Lower lobe of right lung (tissue), 2 donors: ENCODE results near the gene TENT4A. TPM values are rescaled to one million over a fixed set of nuclear protein-coding genes. Genes with fewer than 3 reads are reported as not detected.

ENCODE experiments used
- ATAC-seq, 2 donors: fragments of 200-7000 bp; cut with Tn5 transposase; one replicate each; pipeline ENCODE4 v1.9.1; 2020 to 2022; ENCODE audit warnings: mild to moderate bottlenecking in 2 of 2, moderate library complexity in 2 of 2
- DNase-seq: peaks from one replicate; pipeline ENCODE4 v3.0.0-alpha.2; 2020
- H3K27ac ChIP-seq: fragments of 200-600 bp; one replicate; pipeline ENCODE4 v1.8.0; 2022
- H3K27me3 ChIP-seq: fragments of 200-600 bp; one replicate; pipeline ENCODE4 v1.8.0; 2022; ENCODE audit warnings: low read depth
- H3K36me3 ChIP-seq: fragments of 200-600 bp; one replicate; pipeline ENCODE4 v1.8.0; 2022; ENCODE audit warnings: mild to moderate bottlenecking
- H3K4me1 ChIP-seq: fragments of 200-600 bp; one replicate; pipeline ENCODE4 v1.8.0; 2022
- H3K4me3 ChIP-seq: fragments of 200-600 bp; one replicate; pipeline ENCODE4 v1.8.0; 2022; ENCODE audit warnings: mild to moderate bottlenecking
- H3K9me3 ChIP-seq: fragments of 200-600 bp; one replicate; pipeline ENCODE4 v1.8.0; 2022
- CTCF ChIP-seq: fragments of 200-600 bp; IDR thresholded peaks from one replicate; pipeline ENCODE4 v1.8.0; 2022; ENCODE audit warnings: antibody characterized with exemption, mild to moderate bottlenecking
- intact Hi-C: fragments of 100-400 bp; cut with DNase I; formaldehyde crosslinking; loops from one replicate; pipeline ENCODE4 v1.11.0; 2022
- total RNA-seq: library from RNA; stranded (reverse); fragmentation: NEBNext Ultra II Directional; extraction: Animal tissue kit (Norgen Biotek cat#: 25700); gene quantifications from one replicate; pipeline ENCODE4 v1.2.1, GENCODE V29; 2021
- donor health status: DM: no; HTN: yes; CAD: no; lungs with severe emphysema.

TENT4A gene
- total RNA-seq, 1 donor from 2014 or later, result 24.1 TPM

- ATAC-seq (no peak), DNase-seq (no peak)
- TF ChIP-seq CTCF, result no peak
- Histone ChIP-seq H3K27ac (no peak overlapping the region), H3K4me1 (peaks cover 71% of the 10 kb centered on the region), H3K36me3 (no peaks in the 10 kb centered on the region), H3K27me3 (no peaks in the 10 kb centered on the region), H3K9me3 (no peaks in the 10 kb centered on the region), H3K4me3 (no peak overlapping the region)
- intact Hi-C loops, result no loop called here
Measured at GRCh38 chr5:6729386-6730310, 16.4 kb downstream of the TENT4A start.

GRCh38 chr5:6730407-6730806, 17.2 kb downstream of the TENT4A start:
- Histone ChIP-seq H3K4me3 (no peak overlapping the region), H3K27ac (no peak overlapping the region), H3K36me3 (no peaks in the 10 kb centered on the region), H3K4me1 (peaks cover 71% of the 10 kb centered on the region), H3K9me3 (no peaks in the 10 kb centered on the region), H3K27me3 (no peaks in the 10 kb centered on the region)
- no peak for TF ChIP-seq CTCF
- DNase-seq (no peak), ATAC-seq (no peak)
- intact Hi-C loops, result no loop called here

GRCh38 chr5:6730807-6731206, 17.6 kb downstream of the TENT4A start:
- Histone ChIP-seq H3K4me3 (no peak overlapping the region), H3K36me3 (no peaks in the 10 kb centered on the region), H3K27ac (no peak overlapping the region), H3K9me3 (no peaks in the 10 kb centered on the region), H3K4me1 (peaks cover 71% of the 10 kb centered on the region), H3K27me3 (no peaks in the 10 kb centered on the region)
- no peak for TF ChIP-seq CTCF
- DNase-seq (no peak), ATAC-seq (no peak)
- intact Hi-C loops, result no loop called here

- H3K4me3 ChIP-seq, result no peak overlapping the region
Measured at GRCh38 chr5:6731465-6732237, 18.4 kb downstream of the TENT4A start.

More at GRCh38 chr5:6731465-6732237, 18.4 kb downstream of the TENT4A start:
- H3K27ac ChIP-seq, result no peak overlapping the region
- H3K27me3 ChIP-seq, result no peaks in the 10 kb centered on the region
- DNase-seq (no peak), ATAC-seq (no peak)
- intact Hi-C loops, result no loop called here
- peaks cover 74% of the 10 kb centered on the region for H3K4me1 ChIP-seq
- H3K9me3 ChIP-seq, result no peaks in the 10 kb centered on the region
- H3K36me3 ChIP-seq, result no peaks in the 10 kb centered on the region
- TF ChIP-seq CTCF, result no peak
